Activated CD4-positive, alpha-beta T cell treated with anti-CD3 and anti-CD28 coated beads for 48 hours (primary cell): ENCODE data around the gene EVC.
"Not testable (repeated sequence)": the region's sequence is repeated elsewhere in the genome, so short reads cannot be mapped to it uniquely, and the experiment has no call there.

Experiments used
- DNase-seq: peaks from one replicate; pipeline ENCODE4 v3.0.0-alpha.2; 2020

Gene EVC

GRCh38 chr4:5856362-5856761, 145.4 kb downstream of the EVC start:
- not testable (repeated sequence) for DNase-seq

GRCh38 chr4:5857199-5857598, 146.2 kb downstream of the EVC start:
- no peak for DNase-seq

GRCh38 chr4:5858020-5858769, 147.2 kb downstream of the EVC start:
- no peak for DNase-seq

GRCh38 chr4:5863461-5864113, 152.6 kb downstream of the EVC start:
- DNase-seq: peak; percentile 78
